HEK293 (cell line): Measurements from ENCODE around the gene KCNK4.

Experiments
- CTCF ChIA-PET: fragments of 350-600 bp; formaldehyde crosslinking; extraction: SDS; loops from one replicate; lab custom pipeline; 2021; ENCODE audit warnings: antibody characterized with exemption; lab: Yijun Ruan, JAX
- POLR2A ChIA-PET: fragments of 300-600 bp; formaldehyde crosslinking; extraction: SDS; loops from one replicate; lab custom pipeline; 2020; ENCODE audit warnings: antibody characterized with exemption, inconsistent platforms; lab: Yijun Ruan, JAX
- H3K27ac ChIP-seq: fragments of 200-500 bp; sonication (Bioruptor generic); 2 replicates; pipeline ENCODE4 v1.5.1; 2014; ENCODE audit warnings: low read depth, low read length, control low read depth, inconsistent platforms; ENCODE audit errors: extremely low read depth
- H3K36me3 ChIP-seq, 2 experiments: fragments of 200-500 bp in 1 of 2; sonication (Bioruptor generic) in 1 of 2; 1 replicate in 1 of 2; 2 replicates in 1 of 2; pipeline ENCODE4 v1.5.1; 2014 to 2017; ENCODE audit warnings: inconsistent platforms in 2 of 2, low read length in 2 of 2; ENCODE audit not compliant: control insufficient read depth in 2 of 2, insufficient read depth in 1 of 2
- H3K4me1 ChIP-seq: fragments of 200-500 bp; sonication (Bioruptor generic); 2 replicates; pipeline ENCODE4 v1.5.1; 2014; ENCODE audit warnings: mild to moderate bottlenecking, low read length, inconsistent platforms; ENCODE audit not compliant: control insufficient read depth, insufficient read depth
- H3K4me3 ChIP-seq: 2 replicates; pipeline ENCODE4 v1.5.1; 2011; ENCODE audit warnings: low read depth, mild to moderate bottlenecking, control low read depth, low read length, moderate library complexity
- H3K9me3 ChIP-seq: fragments of 200-500 bp; sonication (Bioruptor generic); 2 replicates; pipeline ENCODE4 v1.5.1; 2014; ENCODE audit warnings: low read depth, low read length, inconsistent platforms; ENCODE audit not compliant: control insufficient read depth, insufficient read depth
- HOXC10 ChIP-seq: sonication (generic); formaldehyde crosslinking; IDR thresholded peaks from 2 replicates; pipeline ENCODE4 v1.8.1; 2023; ENCODE audit warnings: mild to moderate bottlenecking, missing genetic modification reagents
- KLF9 ChIP-seq: fragments of 450-650 bp; formaldehyde crosslinking; IDR thresholded peaks from 2 replicates; pipeline ENCODE4 v1.5.1; 2016; ENCODE audit warnings: missing biosample characterization, missing genetic modification characterization, low read depth
- RBAK ChIP-seq: fragments of 450-650 bp; formaldehyde crosslinking; IDR thresholded peaks from 2 replicates; pipeline ENCODE4 v1.5.1; 2016; ENCODE audit warnings: missing biosample characterization, missing genetic modification characterization
- SCRT2 ChIP-seq: fragments of 450-650 bp; formaldehyde crosslinking; IDR thresholded peaks from 2 replicates; pipeline ENCODE4 v1.5.1; 2016; ENCODE audit warnings: missing biosample characterization, missing genetic modification characterization
- SP2 ChIP-seq: fragments of 450-650 bp; formaldehyde crosslinking; IDR thresholded peaks from 2 replicates; pipeline ENCODE4 v1.5.1; 2016; ENCODE audit warnings: missing biosample characterization, missing genetic modification characterization
- SP3 ChIP-seq: fragments of 450-650 bp; formaldehyde crosslinking; IDR thresholded peaks from 2 replicates; pipeline ENCODE4 v1.5.1; 2016; ENCODE audit warnings: missing biosample characterization, missing genetic modification characterization
- YY2 ChIP-seq: fragments of 450-650 bp; formaldehyde crosslinking; IDR thresholded peaks from 2 replicates; pipeline ENCODE4 v1.5.1; 2016; ENCODE audit warnings: missing biosample characterization, missing genetic modification characterization
- ZBTB21 ChIP-seq: fragments of 450-650 bp; formaldehyde crosslinking; IDR thresholded peaks from 2 replicates; pipeline ENCODE4 v1.5.1; 2017; ENCODE audit warnings: missing biosample characterization, missing genetic modification characterization
- ZBTB8A ChIP-seq: fragments of 450-650 bp; formaldehyde crosslinking; IDR thresholded peaks from 2 replicates; pipeline ENCODE4 v1.5.1; 2016; ENCODE audit warnings: missing biosample characterization, missing genetic modification characterization
- ZEB2 ChIP-seq: fragments of 450-650 bp; formaldehyde crosslinking; IDR thresholded peaks from 2 replicates; pipeline ENCODE4 v1.5.1; 2016; ENCODE audit warnings: missing biosample characterization, missing genetic modification characterization
- ZNF121 ChIP-seq: fragments of 450-650 bp; formaldehyde crosslinking; IDR thresholded peaks from 2 replicates; pipeline ENCODE4 v1.5.1; 2016; ENCODE audit warnings: missing biosample characterization, missing genetic modification characterization
- ZNF157 ChIP-seq: fragments of 450-650 bp; formaldehyde crosslinking; IDR thresholded peaks from 2 replicates; pipeline ENCODE4 v1.5.1; 2016; ENCODE audit warnings: missing biosample characterization, missing genetic modification characterization
- ZNF169 ChIP-seq: fragments of 450-650 bp; formaldehyde crosslinking; IDR thresholded peaks from 2 replicates; pipeline ENCODE4 v1.5.1; 2016; ENCODE audit warnings: missing biosample characterization, missing genetic modification characterization
- ZNF175 ChIP-seq: fragments of 450-650 bp; formaldehyde crosslinking; IDR thresholded peaks from 2 replicates; pipeline ENCODE4 v1.5.1; 2016; ENCODE audit warnings: missing biosample characterization, missing genetic modification characterization
- ZNF239 ChIP-seq: fragments of 450-650 bp; formaldehyde crosslinking; IDR thresholded peaks from 2 replicates; pipeline ENCODE4 v1.5.1; 2016; ENCODE audit warnings: missing biosample characterization, missing genetic modification characterization
- ZNF266 ChIP-seq: fragments of 450-650 bp; formaldehyde crosslinking; IDR thresholded peaks from 2 replicates; pipeline ENCODE4 v1.5.1; 2016; ENCODE audit warnings: missing biosample characterization, missing genetic modification characterization, low read depth
- ZNF366 ChIP-seq: fragments of 450-650 bp; formaldehyde crosslinking; conservative IDR thresholded peaks from 2 replicates; pipeline ENCODE4 v1.5.1; 2016; ENCODE audit warnings: missing biosample characterization, missing genetic modification characterization
- ZNF510 ChIP-seq: fragments of 450-650 bp; formaldehyde crosslinking; IDR thresholded peaks from 2 replicates; pipeline ENCODE4 v1.5.1; 2018; ENCODE audit warnings: mild to moderate bottlenecking, missing genetic modification characterization, missing biosample characterization; ENCODE audit not compliant: insufficient replicate concordance
- ZNF544 ChIP-seq: fragments of 450-650 bp; formaldehyde crosslinking; IDR thresholded peaks from 2 replicates; pipeline ENCODE4 v1.5.0; 2017; ENCODE audit warnings: missing biosample characterization, missing genetic modification characterization
- ZNF555 ChIP-seq: fragments of 450-650 bp; formaldehyde crosslinking; conservative IDR thresholded peaks from 2 replicates; pipeline ENCODE4 v1.5.1; 2017; ENCODE audit warnings: missing biosample characterization, mild to moderate bottlenecking, missing genetic modification characterization, inconsistent platforms
- ZNF664 ChIP-seq: fragments of 450-650 bp; formaldehyde crosslinking; IDR thresholded peaks from 2 replicates; pipeline ENCODE4 v1.5.1; 2016; ENCODE audit warnings: missing biosample characterization, missing genetic modification characterization
- ZNF837 ChIP-seq: fragments of 450-650 bp; formaldehyde crosslinking; IDR thresholded peaks from 2 replicates; pipeline ENCODE4 v1.5.1; 2016; ENCODE audit warnings: missing biosample characterization, missing genetic modification characterization
- ZNF843 ChIP-seq: fragments of 450-650 bp; formaldehyde crosslinking; IDR thresholded peaks from 2 replicates; pipeline ENCODE4 v1.5.1; 2016; ENCODE audit warnings: missing biosample characterization, missing genetic modification characterization
- TF ChIP-seq, protein P1 (sequence below): fragments of 450-650 bp; formaldehyde crosslinking; optimal IDR thresholded peaks from 2 replicates; pipeline ENCODE3; 2016; ENCODE audit warnings: missing biosample characterization, mild to moderate bottlenecking, missing genetic modification characterization
- TF ChIP-seq, protein P2 (sequence below): fragments of 450-650 bp; formaldehyde crosslinking; IDR thresholded peaks from 2 replicates; pipeline ENCODE4 v1.5.1; 2016; ENCODE audit warnings: missing biosample characterization, missing genetic modification characterization
- TF ChIP-seq, protein P3 (sequence below): fragments of 450-650 bp; formaldehyde crosslinking; IDR thresholded peaks from 2 replicates; pipeline ENCODE4 v1.5.1; 2016; ENCODE audit warnings: missing biosample characterization, missing genetic modification characterization
- TF ChIP-seq, protein P4 (sequence below): fragments of 450-650 bp; formaldehyde crosslinking; IDR thresholded peaks from 2 replicates; pipeline ENCODE4 v1.5.1; 2016; ENCODE audit warnings: missing biosample characterization, missing genetic modification characterization
- TF ChIP-seq, protein P5 (sequence below): fragments of 450-650 bp; formaldehyde crosslinking; IDR thresholded peaks from 2 replicates; pipeline ENCODE4 v1.5.1; 2016; ENCODE audit warnings: missing biosample characterization, missing genetic modification characterization, borderline replicate concordance

KCNK4 gene

DNA sequence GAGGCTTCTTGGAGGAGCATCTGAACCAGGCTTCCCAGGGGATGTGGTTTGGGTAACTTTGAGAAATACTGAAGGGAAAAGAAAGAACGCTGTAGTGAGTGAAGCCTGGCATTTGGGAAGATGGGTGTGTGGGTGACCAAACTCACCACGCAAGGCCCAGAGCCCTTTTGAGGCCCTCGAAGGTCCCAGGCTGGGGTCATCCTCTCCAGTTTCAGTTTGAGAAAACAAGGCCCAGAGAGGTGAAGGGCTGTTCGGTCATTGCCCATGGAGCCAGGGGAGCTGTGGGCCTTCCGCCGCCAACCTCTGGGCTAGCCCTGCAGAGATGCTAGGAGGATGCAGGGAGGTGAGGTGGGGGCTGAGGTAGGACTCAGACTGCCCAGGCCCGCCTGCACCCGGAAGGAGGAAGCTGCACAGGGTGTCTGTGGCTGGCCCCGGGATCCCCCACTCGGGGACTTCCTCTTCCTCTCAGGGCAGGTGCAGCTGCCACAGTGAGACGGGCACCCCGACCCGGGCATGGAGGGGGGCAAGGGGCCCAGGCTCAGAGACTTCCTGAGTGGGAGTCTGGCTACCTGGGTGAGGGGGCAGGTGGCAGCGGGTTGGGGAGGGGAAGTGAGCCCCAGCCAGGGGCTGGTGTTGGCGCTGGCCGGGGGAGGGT lies 48.8 kb downstream of the KCNK4 start, which contains the start of gene CCDC88B (continued):
- TF ChIP-seq, protein P1, sequence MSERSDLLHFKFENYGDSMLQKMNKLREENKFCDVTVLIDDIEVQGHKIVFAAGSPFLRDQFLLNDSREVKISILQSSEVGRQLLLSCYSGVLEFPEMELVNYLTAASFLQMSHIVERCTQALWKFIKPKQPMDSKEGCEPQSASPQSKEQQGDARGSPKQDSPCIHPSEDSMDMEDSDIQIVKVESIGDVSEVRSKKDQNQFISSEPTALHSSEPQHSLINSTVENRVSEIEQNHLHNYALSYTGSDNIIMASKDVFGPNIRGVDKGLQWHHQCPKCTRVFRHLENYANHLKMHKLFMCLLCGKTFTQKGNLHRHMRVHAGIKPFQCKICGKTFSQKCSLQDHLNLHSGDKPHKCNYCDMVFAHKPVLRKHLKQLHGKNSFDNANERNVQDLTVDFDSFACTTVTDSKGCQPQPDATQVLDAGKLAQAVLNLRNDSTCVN = no peak
- TF ChIP-seq YY2 (tag by site-specific recombination) (no peak), HOXC10 (CRISPR knock-in tag) (no peak), ZNF510 (tag by site-specific recombination) (no peak), ZNF366 (tag by site-specific recombination) (no peak)

DNA sequence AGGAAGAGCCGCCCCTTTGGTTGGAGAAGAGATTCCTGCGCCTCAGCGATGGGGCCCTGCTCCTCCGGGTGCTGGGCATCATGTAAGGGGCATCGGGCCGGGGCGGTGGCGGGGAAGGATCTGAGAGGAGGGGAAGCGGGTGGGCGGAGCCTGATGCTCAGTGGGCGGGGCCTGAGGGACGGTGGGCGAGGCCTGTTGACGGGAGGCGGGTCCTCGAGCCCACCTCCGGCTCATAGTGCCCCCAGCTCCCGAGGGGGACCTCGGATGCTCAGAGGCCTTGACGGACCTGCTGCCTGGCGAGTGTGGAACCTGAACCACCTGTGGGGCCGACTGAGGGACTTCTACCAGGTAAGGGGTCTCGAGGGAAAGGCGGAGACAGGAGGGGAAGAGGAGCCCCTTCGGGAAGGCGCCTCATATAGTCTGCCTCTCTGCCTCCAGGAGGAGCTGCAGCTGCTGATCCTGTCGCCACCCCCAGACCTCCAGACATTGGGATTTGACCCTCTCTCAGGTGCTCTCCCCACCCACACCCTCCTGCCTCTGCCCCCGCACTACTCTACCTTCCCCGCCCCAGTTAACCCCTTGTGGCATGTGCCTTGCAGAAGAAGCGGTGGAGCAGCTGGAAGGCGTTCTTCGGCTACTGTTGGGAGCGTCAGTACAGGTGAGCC lies 49.7 kb downstream of the KCNK4 start:
- no peaks in the 10 kb centered on the region for H3K9me3 ChIP-seq
- no peak overlapping the region for H3K4me3 ChIP-seq
- CTCF ChIA-PET = interaction anchor here (0.5 to 7.9 kb wide), 7 partner anchors 9 to 220 kb away, joined by 3 to 86 read pairs (median 4); partner anchors contain the start of genes PRDX5 and TRMT112
- no peaks in the 10 kb centered on the region for H3K36me3 ChIP-seq
- H3K4me1 ChIP-seq = no peaks in the 10 kb centered on the region
- POLR2A ChIA-PET = interaction anchor here (0.6 to 2.2 kb wide), 2 partner anchors 16 to 29 kb away, joined by 3 to 5 read pairs; no protein-coding TSS in a partner anchor
- no peak overlapping the region for H3K27ac ChIP-seq
- TF ChIP-seq ZNF837 (tag by site-specific recombination) (no peak), ZNF266 (tag by site-specific recombination) (no peak), SCRT2 (tag by site-specific recombination) (0 out of 2 replicates have a peak, but pooled peaks have one; percentile 19), SP2 (tag by site-specific recombination) (peak; percentile 47), ZNF157 (no peak), ZBTB21 (no peak), ZNF843 (no peak), RBAK (no peak), KLF9 (tag by site-specific recombination) (0 out of 2 replicates have a peak, but pooled peaks have one; percentile 12), ZNF544 (no peak), SP3 (tag by site-specific recombination) (peak; percentile 40), ZNF175 (tag by site-specific recombination) (no peak)
- TF ChIP-seq, protein P2, sequence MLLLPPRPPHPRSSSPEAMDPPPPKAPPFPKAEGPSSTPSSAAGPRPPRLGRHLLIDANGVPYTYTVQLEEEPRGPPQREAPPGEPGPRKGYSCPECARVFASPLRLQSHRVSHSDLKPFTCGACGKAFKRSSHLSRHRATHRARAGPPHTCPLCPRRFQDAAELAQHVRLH (tag by site-specific recombination) = no peak
- TF ChIP-seq, protein P3, sequence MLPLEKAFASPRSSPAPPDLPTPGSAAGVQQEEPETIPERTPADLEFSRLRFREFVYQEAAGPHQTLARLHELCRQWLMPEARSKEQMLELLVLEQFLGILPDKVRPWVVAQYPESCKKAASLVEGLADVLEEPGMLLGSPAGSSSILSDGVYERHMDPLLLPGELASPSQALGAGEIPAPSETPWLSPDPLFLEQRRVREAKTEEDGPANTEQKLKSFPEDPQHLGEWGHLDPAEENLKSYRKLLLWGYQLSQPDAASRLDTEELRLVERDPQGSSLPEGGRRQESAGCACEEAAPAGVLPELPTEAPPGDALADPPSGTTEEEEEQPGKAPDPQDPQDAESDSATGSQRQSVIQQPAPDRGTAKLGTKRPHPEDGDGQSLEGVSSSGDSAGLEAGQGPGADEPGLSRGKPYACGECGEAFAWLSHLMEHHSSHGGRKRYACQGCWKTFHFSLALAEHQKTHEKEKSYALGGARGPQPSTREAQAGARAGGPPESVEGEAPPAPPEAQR = no peak

DNA sequence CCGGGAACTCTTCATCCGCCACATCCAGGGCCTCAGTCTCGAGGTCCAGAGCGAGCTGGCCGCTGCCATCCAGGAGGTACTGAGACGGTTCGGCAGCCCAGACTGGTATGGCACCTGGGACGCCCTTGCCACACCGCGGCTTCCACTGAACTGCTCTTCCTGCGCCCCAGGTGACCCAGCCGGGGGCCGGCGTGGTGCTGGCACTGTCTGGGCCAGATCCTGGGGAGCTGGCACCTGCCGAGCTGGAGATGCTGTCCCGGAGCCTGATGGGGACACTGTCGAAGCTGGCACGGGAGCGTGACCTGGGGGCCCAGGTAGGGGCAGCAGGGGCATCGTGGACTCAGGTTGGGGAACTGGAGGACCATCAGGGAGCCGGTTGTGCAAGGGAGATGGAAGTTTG lies 50.3 kb downstream of the KCNK4 start:
- CTCF ChIA-PET = interaction anchor here (0.5 to 7.9 kb wide), 7 partner anchors 9 to 219 kb away, joined by 3 to 86 read pairs (median 9); partner anchors contain the start of genes ESRRA, PRDX5 and TRMT112
- TF ChIP-seq ZBTB8A (no peak), ZEB2 (tag by site-specific recombination) (no peak), ZNF169 (tag by site-specific recombination) (no peak), ZNF121 (tag by site-specific recombination) (no peak), ZNF239 (tag by site-specific recombination) (no peak), ZNF555 (tag by site-specific recombination) (no peak), ZNF664 (tag by site-specific recombination) (no peak)
- TF ChIP-seq, protein P4, sequence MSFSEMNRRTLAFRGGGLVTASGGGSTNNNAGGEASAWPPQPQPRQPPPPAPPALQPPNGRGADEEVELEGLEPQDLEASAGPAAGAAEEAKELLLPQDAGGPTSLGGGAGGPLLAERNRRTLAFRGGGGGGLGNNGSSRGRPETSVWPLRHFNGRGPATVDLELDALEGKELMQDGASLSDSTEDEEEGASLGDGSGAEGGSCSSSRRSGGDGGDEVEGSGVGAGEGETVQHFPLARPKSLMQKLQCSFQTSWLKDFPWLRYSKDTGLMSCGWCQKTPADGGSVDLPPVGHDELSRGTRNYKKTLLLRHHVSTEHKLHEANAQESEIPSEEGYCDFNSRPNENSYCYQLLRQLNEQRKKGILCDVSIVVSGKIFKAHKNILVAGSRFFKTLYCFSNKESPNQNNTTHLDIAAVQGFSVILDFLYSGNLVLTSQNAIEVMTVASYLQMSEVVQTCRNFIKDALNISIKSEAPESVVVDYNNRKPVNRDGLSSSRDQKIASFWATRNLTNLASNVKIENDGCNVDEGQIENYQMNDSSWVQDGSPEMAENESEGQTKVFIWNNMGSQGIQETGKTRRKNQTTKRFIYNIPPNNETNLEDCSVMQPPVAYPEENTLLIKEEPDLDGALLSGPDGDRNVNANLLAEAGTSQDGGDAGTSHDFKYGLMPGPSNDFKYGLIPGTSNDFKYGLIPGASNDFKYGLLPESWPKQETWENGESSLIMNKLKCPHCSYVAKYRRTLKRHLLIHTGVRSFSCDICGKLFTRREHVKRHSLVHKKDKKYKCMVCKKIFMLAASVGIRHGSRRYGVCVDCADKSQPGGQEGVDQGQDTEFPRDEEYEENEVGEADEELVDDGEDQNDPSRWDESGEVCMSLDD (tag by site-specific recombination) = no peak
- TF ChIP-seq, protein P5, sequence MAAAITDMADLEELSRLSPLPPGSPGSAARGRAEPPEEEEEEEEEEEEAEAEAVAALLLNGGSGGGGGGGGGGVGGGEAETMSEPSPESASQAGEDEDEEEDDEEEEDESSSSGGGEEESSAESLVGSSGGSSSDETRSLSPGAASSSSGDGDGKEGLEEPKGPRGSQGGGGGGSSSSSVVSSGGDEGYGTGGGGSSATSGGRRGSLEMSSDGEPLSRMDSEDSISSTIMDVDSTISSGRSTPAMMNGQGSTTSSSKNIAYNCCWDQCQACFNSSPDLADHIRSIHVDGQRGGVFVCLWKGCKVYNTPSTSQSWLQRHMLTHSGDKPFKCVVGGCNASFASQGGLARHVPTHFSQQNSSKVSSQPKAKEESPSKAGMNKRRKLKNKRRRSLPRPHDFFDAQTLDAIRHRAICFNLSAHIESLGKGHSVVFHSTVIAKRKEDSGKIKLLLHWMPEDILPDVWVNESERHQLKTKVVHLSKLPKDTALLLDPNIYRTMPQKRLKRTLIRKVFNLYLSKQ (tag by site-specific recombination) = no peak

More for the DNA sequence above, 50.3 kb downstream of the KCNK4 start:
- Histone ChIP-seq H3K9me3 (no peaks in the 10 kb centered on the region), H3K4me3 (no peak overlapping the region), H3K36me3 (no peaks in the 10 kb centered on the region), H3K27ac (no peak overlapping the region), H3K4me1 (no peaks in the 10 kb centered on the region)
- POLR2A ChIA-PET = interaction anchor here (1.4 to 2.2 kb wide), 2 partner anchors 15 to 23 kb away, joined by 5 to 19 read pairs; partner anchors contain the start of genes PRDX5 and TRMT112
